Naive thymus-derived CD4-positive, alpha-beta T cell (primary cell): ENCODE results near the gene ZNF366. TPM values are rescaled to one million over a fixed set of nuclear protein-coding genes. Genes with fewer than 3 reads are reported as not detected.

Source experiments
- ATAC-seq: fragments of 150-1000 bp; cut with Tn5 transposase; 2 replicates; pipeline ENCODE4 v1.10.0; 2021; ENCODE audit warnings: mild to moderate bottlenecking, moderate library complexity
- CTCF ChIA-PET: fragments of 350-600 bp; sonication (Branson Sonifier 250); formaldehyde crosslinking; loops from one replicate; lab custom pipeline; 2021; ENCODE audit warnings: antibody characterized with exemption; lab: Charles Lee
- POLR2A ChIA-PET: fragments of 350-600 bp; sonication (Branson Sonifier 250); formaldehyde crosslinking; loops from one replicate; lab custom pipeline; 2021; ENCODE audit warnings: antibody characterized with exemption, inconsistent platforms; lab: Charles Lee
- DNase-seq, 9 donors: peaks; one replicate each; pipeline versions ENCODE4 v3.0.0 to v3.0.0-alpha.2; 2020 to 2022; ENCODE audit warnings: mixed read lengths in 1 of 9
- H3K27ac ChIP-seq: one replicate; pipeline ENCODE4 v1.7.0; 2013; ENCODE audit warnings: mild to moderate bottlenecking, low read depth, low read length, moderate library complexity
- H3K27me3 ChIP-seq, 2 donors: one replicate each; pipeline ENCODE4 v1.7.0; 2013; ENCODE audit warnings: low read length in 2 of 2, mild to moderate bottlenecking in 2 of 2, moderate library complexity in 2 of 2; ENCODE audit not compliant: control insufficient read depth in 2 of 2, insufficient read depth in 2 of 2
- H3K36me3 ChIP-seq, 3 experiments: 1 replicate in 2 of 3; 2 replicates in 1 of 3; pipeline ENCODE4 v1.7.0; 2013; ENCODE audit warnings: low read length in 3 of 3, mild to moderate bottlenecking in 3 of 3, moderate library complexity in 1 of 3; ENCODE audit not compliant: insufficient read depth in 3 of 3, control insufficient read depth in 2 of 3
- H3K4me1 ChIP-seq, 2 donors: one replicate each; pipeline ENCODE4 v1.7.0; 2013; ENCODE audit warnings: low read length in 2 of 2, mild to moderate bottlenecking in 2 of 2, moderate library complexity in 1 of 2; ENCODE audit not compliant: control insufficient read depth in 2 of 2, insufficient read depth in 2 of 2
- H3K4me3 ChIP-seq: 2 replicates; pipeline ENCODE4 v1.7.0; 2013; ENCODE audit warnings: mild to moderate bottlenecking, low read length
- H3K9me3 ChIP-seq, 3 experiments: 1 replicate in 2 of 3; 2 replicates in 1 of 3; pipeline ENCODE4 v1.7.0; 2013; ENCODE audit warnings: low read length in 3 of 3; ENCODE audit not compliant: control insufficient read depth in 2 of 3
- H3K27ac Mint-ChIP-seq, 9 donors: one replicate each; pipeline ENCODE4 v1.8.0; 2020 to 2022; ENCODE audit warnings: mixed read lengths in 9 of 9, mild to moderate bottlenecking in 8 of 9, moderate library complexity in 5 of 9, inconsistent platforms in 2 of 9
- H3K27me3 Mint-ChIP-seq, 5 donors: one replicate each; pipeline ENCODE4 v1.8.0; 2021 to 2022; ENCODE audit warnings: mixed read lengths in 5 of 5, mild to moderate bottlenecking in 1 of 5
- H3K36me3 Mint-ChIP-seq, 5 donors: one replicate each; pipeline ENCODE4 v1.8.0; 2020 to 2022; ENCODE audit warnings: mixed read lengths in 5 of 5, mild to moderate bottlenecking in 3 of 5, inconsistent platforms in 1 of 5
- H3K4me1 Mint-ChIP-seq, 7 donors: one replicate each; pipeline ENCODE4 v1.8.0; 2020 to 2022; ENCODE audit warnings: mixed read lengths in 7 of 7, mild to moderate bottlenecking in 3 of 7, inconsistent platforms in 1 of 7
- H3K4me3 Mint-ChIP-seq, 10 donors: one replicate each; pipeline ENCODE4 v1.8.0; 2020 to 2022; ENCODE audit warnings: mild to moderate bottlenecking in 10 of 10, mixed read lengths in 10 of 10, moderate library complexity in 6 of 10, inconsistent platforms in 2 of 10
- H3K9me3 Mint-ChIP-seq, 11 donors: one replicate each; pipeline ENCODE4 v1.8.0; 2020 to 2022; ENCODE audit warnings: mixed read lengths in 11 of 11, mild to moderate bottlenecking in 4 of 11, inconsistent platforms in 1 of 11, moderate library complexity in 1 of 11
- intact Hi-C, 2 donors: fragments of 100-400 bp; cut with micrococcal nuclease; formaldehyde crosslinking; loops; one replicate each; pipeline ENCODE4 v1.15.1; 2023
- polyA plus RNA-seq, 2 donors: library from polyadenylated mRNA; unstranded; fragments of 300-500 nt; fragmentation: Illumina TruSeq; gene quantifications; one replicate each; pipeline ENCODE4 v1.2.3, GENCODE V29; 2021
- total RNA-seq, 6 experiments: library from RNA in 5 of 6; stranded (reverse) in 5 of 6; gene quantifications; 1 replicate in 5 of 6; 2 replicates in 1 of 6; pipeline ENCODE4 v1.2.3 and lab custom pipeline; 2021 to 2026

Gene ZNF366
- total and polyA plus RNA-seq, 7 experiments from 2014 or later = 0.11 to 1.1 (median 0.19) TPM; not detected in 4

DNA sequence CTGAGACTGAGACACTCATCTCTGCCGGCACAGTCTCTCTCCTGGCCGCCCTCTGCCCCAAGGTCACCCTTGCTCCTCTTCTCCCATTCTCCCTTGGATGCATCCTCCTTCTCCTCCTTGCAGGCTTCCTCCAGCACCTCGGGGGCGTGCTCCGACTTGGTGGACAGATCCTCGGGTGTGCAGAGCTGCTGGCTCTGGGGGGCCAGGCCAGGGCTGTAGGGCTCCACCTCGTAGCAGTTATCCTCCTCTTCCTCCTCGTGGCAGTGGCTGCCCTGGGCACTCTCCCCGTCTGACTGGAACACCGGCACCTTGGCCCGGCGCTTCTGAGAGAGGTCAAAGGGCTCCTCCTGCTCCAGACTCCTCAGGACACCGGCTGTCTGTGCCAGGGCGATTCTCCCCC, 63.3 kb downstream of the ZNF366 start:
- ATAC-seq (no peak), DNase-seq (no peak)
- Histone ChIP-seq H3K27ac (no peak overlapping the region), H3K4me1 (no peaks in the 10 kb centered on the region), H3K4me3 (no peak overlapping the region), H3K9me3 (no peaks in the 10 kb centered on the region), H3K36me3 (no peaks in the 10 kb centered on the region), H3K27me3 (no peaks in the 10 kb centered on the region)
- H3K4me3 Mint-ChIP-seq = no peak overlapping the region
- peaks cover 0 to 2% (median 0%) of the 10 kb centered on the region in 11 donors for H3K9me3 Mint-ChIP-seq
- H3K36me3 Mint-ChIP-seq = no peaks in the 10 kb centered on the region
- ChIA-PET CTCF (no interaction called here), POLR2A (no interaction called here)
- intact Hi-C loops = no loop called here
- peaks cover 0 to 10% (median 5%) of the 10 kb centered on the region in 5 donors for H3K27me3 Mint-ChIP-seq
- no peak overlapping the region for H3K27ac Mint-ChIP-seq
- H3K4me1 Mint-ChIP-seq = no peaks in the 10 kb centered on the region

DNA sequence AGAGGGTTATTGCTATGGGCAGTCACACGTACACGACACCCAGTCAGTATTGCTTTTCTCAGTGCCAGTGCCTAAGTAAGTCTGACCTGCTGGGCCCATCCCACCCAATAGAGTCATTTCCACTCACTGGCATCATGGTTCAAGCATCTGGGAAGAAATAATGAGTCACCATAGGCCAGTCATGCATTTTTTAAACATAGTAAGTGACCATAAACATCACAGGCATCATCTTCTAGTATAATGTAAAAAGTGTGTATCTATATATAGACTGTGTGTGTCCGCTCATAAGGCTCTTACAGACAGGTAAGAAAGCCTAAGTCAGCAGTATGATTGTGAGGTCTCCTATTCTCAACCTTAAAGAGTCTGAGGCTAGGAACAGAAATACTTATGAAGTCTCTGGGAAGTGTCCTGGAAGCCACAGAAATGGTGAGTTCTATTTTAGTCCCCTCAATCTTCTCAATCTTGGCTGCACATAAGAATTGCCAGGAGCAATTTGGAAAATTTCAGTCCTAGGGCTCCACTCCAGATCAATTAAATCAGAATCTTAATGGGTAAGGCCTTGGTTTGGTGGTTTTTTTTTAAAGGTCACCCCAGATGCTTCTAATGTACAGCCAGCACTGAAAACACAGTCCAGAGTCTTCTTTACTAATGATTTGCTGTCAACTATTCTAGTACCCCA, 65.2 kb downstream of the ZNF366 start:
- intact Hi-C loops = no loop called here
- no peaks in the 10 kb centered on the region for H3K36me3 Mint-ChIP-seq
- H3K4me3 Mint-ChIP-seq = no peak overlapping the region
- DNase-seq (no peak), ATAC-seq (no peak)
- POLR2A ChIA-PET = no interaction called here
- peaks cover 0 to 5% (median 0%) of the 10 kb centered on the region in 11 donors for H3K9me3 Mint-ChIP-seq
- no peaks in the 10 kb centered on the region for H3K4me1 Mint-ChIP-seq
- no peaks in the 10 kb centered on the region for H3K27me3 ChIP-seq
- no peak overlapping the region for H3K27ac Mint-ChIP-seq
- no peaks in the 10 kb centered on the region for H3K4me1 ChIP-seq
- CTCF ChIA-PET = no interaction called here
- H3K9me3 ChIP-seq = no peaks in the 10 kb centered on the region
- H3K36me3 ChIP-seq = no peaks in the 10 kb centered on the region
- no peak overlapping the region for H3K27ac ChIP-seq
- H3K4me3 ChIP-seq = no peak overlapping the region
- H3K27me3 Mint-ChIP-seq = peaks cover 0 to 8% (median 5%) of the 10 kb centered on the region in 5 donors

DNA sequence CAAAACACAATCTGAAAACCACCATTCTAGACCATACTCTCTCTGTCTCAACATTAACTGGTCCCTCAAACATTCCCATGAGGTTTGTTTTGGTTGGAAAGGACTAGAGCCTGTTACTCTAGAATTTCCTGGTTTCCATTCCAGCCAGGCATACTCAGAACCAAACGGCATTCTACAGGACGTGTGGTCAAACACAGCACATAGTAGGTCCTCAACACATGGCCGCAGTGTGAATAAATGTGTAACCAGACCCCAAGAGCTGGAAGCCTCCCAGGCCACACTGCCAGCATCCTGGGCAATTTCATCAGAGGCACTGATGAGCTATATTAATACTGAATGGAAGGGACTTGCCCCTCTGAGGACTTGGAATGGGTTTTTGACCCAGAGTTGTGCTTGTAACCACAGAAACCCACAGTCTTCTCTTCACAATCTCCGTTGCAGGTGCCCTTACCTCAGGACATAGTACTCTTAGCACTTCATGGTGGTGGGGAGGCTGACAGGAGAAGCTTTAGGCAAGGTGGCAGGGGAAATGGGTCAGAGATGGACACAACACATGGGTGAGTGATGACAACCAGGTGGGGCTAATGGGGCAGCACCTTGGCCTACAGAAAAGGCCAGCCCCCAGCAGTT, 66.0 kb downstream of the ZNF366 start:
- Histone ChIP-seq H3K36me3 (no peaks in the 10 kb centered on the region), H3K9me3 (no peaks in the 10 kb centered on the region), H3K4me1 (no peaks in the 10 kb centered on the region), H3K27ac (no peak overlapping the region), H3K4me3 (no peak overlapping the region), H3K27me3 (no peaks in the 10 kb centered on the region)
- ChIA-PET CTCF (no interaction called here), POLR2A (no interaction called here)
- DNase-seq (no peak), ATAC-seq (no peak)
- Mint-ChIP-seq H3K27ac (no peak overlapping the region), H3K36me3 (no peaks in the 10 kb centered on the region), H3K4me3 (no peak overlapping the region), H3K4me1 (no peaks in the 10 kb centered on the region), H3K9me3 (peaks cover 0 to 5% (median 0%) of the 10 kb centered on the region in 11 donors), H3K27me3 (peaks cover 0 to 8% (median 5%) of the 10 kb centered on the region in 5 donors)
- intact Hi-C loops = no loop called here

DNA sequence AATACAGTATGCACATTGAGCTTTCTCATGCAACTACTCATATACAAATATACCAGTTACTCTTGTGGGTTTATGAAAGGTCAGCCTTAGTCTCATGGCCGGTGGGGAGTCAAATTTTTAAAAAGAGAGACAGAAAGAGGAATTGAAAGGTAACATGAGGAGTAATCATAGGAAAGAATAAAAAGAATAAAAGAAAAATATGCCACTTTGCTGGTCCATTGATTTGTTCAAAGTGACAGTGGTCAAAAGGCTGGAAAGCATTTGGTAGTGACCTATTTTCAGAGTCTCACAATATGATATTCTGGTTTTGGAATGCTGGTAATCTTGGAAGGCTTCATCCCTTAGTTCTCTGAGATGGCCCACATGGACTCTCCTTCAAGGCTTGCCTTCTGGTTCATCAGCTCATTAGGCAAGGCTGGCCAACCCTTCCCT, 67.0 kb downstream of the ZNF366 start:
- intact Hi-C loops = no loop called here
- no peaks in the 10 kb centered on the region for H3K4me1 ChIP-seq
- H3K4me3 Mint-ChIP-seq = no peak overlapping the region
- H3K27ac Mint-ChIP-seq = no peak overlapping the region
- POLR2A ChIA-PET = no interaction called here
- H3K4me3 ChIP-seq = no peak overlapping the region
- ATAC-seq (no peak), DNase-seq (no peak)
- H3K4me1 Mint-ChIP-seq = no peaks in the 10 kb centered on the region
- H3K9me3 ChIP-seq = no peaks in the 10 kb centered on the region
- no peaks in the 10 kb centered on the region for H3K36me3 Mint-ChIP-seq
- no peaks in the 10 kb centered on the region for H3K36me3 ChIP-seq
- H3K9me3 Mint-ChIP-seq = peaks cover 0 to 5% (median 0%) of the 10 kb centered on the region in 11 donors
- no peak overlapping the region for H3K27ac ChIP-seq
- no peaks in the 10 kb centered on the region for H3K27me3 ChIP-seq
- CTCF ChIA-PET = interaction anchor here (0.7 kb wide), 1 partner anchor 14 kb away, joined by 3 read pairs; no protein-coding TSS in a partner anchor
- H3K27me3 Mint-ChIP-seq = peaks cover 0 to 13% (median 7%) of the 10 kb centered on the region in 5 donors

DNA sequence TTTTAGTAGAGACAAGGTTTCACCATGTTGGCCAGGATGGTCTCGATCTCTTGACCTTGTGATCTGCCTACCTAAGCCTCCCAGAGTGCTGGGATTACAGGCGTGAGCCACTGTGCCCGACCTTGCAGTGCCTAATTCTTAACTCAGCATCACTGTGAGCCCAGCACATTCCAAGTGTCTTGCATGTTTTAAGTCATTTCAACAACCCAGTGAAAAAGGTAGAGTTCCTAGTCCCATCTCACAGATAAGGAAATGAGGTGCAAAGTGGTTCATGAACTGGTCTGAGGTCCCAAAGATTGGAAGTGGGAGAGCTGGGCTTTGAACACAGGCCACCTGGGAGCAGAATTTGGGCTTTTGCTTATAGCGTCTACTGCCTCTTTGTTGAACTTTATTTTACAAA, 68.0 kb downstream of the ZNF366 start:
- ATAC-seq (no peak), DNase-seq (no peak)
- no peaks in the 10 kb centered on the region for H3K4me1 Mint-ChIP-seq
- H3K27me3 ChIP-seq = no peaks in the 10 kb centered on the region
- no peaks in the 10 kb centered on the region for H3K9me3 ChIP-seq
- no peak overlapping the region for H3K4me3 ChIP-seq
- H3K36me3 Mint-ChIP-seq = no peaks in the 10 kb centered on the region
- ChIA-PET POLR2A (no interaction called here), CTCF (no interaction called here)
- intact Hi-C loops = no loop called here
- H3K9me3 Mint-ChIP-seq = peaks cover 0 to 3% (median 0%) of the 10 kb centered on the region in 11 donors
- H3K36me3 ChIP-seq = no peaks in the 10 kb centered on the region
- no peaks in the 10 kb centered on the region for H3K4me1 ChIP-seq
- no peak overlapping the region for H3K27ac Mint-ChIP-seq
- peaks cover 0 to 20% (median 11%) of the 10 kb centered on the region in 5 donors for H3K27me3 Mint-ChIP-seq
- no peak overlapping the region for H3K4me3 Mint-ChIP-seq
- H3K27ac ChIP-seq = no peak overlapping the region

DNA sequence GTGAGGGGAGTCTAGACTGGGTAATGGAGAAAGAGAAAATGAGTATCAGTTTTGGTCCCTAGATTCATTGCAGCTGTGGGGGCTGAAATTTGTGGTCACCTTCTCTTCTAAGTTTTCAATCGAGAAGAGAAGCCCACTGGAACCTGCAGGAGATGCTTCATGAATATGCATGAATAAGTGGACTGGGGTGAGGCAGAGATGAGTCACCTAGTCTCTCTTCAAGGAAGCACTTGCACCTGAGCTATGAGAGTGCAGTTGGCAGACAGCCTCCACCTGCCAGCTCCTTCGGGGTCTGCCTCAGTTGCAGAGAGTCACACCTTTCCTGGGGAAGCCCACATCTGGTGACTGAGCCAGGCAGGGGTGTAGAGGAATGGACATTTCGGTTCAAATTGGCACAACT, 69.1 kb downstream of the ZNF366 start:
- intact Hi-C loops = no loop called here
- no peak overlapping the region for H3K4me3 ChIP-seq
- no peaks in the 10 kb centered on the region for H3K36me3 Mint-ChIP-seq
- no peaks in the 10 kb centered on the region for H3K27me3 ChIP-seq
- no peaks in the 10 kb centered on the region for H3K36me3 ChIP-seq
- H3K4me3 Mint-ChIP-seq = no peak overlapping the region
- CTCF ChIA-PET = no interaction called here
- no peaks in the 10 kb centered on the region for H3K4me1 Mint-ChIP-seq
- H3K4me1 ChIP-seq = no peaks in the 10 kb centered on the region
- no peak overlapping the region for H3K27ac ChIP-seq
- H3K9me3 ChIP-seq = no peaks in the 10 kb centered on the region
- peaks cover 0 to 25% (median 11%) of the 10 kb centered on the region in 5 donors for H3K27me3 Mint-ChIP-seq
- ATAC-seq (no peak), DNase-seq (no peak)
- H3K9me3 Mint-ChIP-seq = peaks cover 0 to 3% (median 0%) of the 10 kb centered on the region in 11 donors
- POLR2A ChIA-PET = no interaction called here
- H3K27ac Mint-ChIP-seq = no peak overlapping the region
